ENCODE data around the gene SSUH2.
"Not testable (repeated sequence)": the region's sequence is repeated elsewhere in the genome, so short reads cannot be mapped to it uniquely, and the experiment has no call there.

Gene SSUH2, protein sequence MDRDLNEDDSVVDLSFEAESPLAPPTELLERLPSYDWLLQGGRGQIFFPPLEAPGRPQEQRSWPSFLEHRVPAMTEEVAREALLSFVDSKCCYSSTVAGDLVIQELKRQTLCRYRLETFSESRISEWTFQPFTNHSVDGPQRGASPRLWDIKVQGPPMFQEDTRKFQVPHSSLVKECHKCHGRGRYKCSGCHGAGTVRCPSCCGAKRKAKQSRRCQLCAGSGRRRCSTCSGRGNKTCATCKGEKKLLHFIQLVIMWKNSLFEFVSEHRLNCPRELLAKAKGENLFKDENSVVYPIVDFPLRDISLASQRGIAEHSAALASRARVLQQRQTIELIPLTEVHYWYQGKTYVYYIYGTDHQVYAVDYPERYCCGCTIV

DNA sequence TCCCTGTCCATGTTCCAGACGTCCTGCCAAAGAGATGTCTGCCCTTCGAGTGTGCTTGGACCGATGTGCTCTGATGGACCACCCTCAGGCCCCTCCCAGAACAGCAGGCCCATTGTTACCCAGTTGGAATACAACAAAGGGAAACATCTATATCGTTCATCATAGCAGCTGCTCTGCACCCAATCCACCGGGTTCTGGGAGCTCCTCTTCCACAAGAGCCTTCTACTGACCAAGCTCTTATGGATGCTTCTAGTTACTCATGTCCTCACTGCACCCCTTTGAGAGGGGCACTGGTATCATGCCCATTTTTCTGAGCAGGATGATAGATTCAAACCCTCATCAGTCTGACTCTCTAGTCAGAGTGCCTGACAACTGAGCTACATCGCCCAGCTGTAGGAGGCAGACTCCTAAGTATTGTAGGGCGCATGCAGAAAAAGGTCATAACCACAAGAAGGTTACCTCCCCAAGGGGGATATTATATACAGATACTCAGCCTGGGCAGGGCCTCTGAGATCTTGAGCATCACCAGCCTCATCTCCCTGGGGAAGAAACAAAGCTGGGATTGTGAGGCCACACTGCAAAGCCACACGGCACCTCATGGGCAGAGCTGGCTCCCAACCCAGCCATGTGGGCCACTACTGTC is at the start of gene SSUH2:
Gene SSUH2 (minus strand): TSS at position 51 of the 643 bp plus-strand sequence. CDS start 40 bp downstream, at position 11.
- no peaks in the 10 kb centered on the region for H3K4me1 Mint-ChIP-seq
- no peak for DNase-seq (ENCODE audit: low spot score in 2 of 2)
- H3K4me3 Mint-ChIP-seq, result no peak within 1 kb of the TSS
- no peaks in the 10 kb centered on the region for H3K36me3 Mint-ChIP-seq
- no peak for ATAC-seq
- H3K9me3 Mint-ChIP-seq, result no peaks in the 10 kb centered on the region
- no peak within 1 kb of the TSS for H3K27ac Mint-ChIP-seq

DNA sequence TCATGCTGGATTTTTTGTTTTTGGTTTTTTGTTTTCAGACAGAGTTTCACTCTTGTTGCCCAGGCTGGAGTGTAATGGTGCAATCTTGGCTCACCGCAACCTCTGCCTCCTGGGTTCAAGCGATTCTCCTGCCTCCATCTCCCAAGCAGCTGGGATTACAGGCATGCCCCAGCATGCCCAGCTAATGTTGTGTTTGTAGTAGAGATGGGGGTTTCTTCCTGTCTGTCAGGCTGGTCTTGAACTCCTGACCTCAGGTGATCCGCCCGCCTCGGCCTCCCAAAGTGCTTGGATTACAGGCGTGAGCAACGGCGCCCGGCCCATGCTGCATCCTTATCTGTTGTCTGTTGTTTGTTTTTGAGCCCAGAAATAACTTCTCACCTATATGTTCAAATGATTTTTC is 46.7 kb upstream of the SSUH2 start:
- H3K4me1 Mint-ChIP-seq; ATAC-seq; H3K27ac Mint-ChIP-seq; H3K4me3 Mint-ChIP-seq; DNase-seq (ENCODE audit: low spot score in 2 of 2); H3K36me3 Mint-ChIP-seq; H3K9me3 Mint-ChIP-seq: not testable (repeated sequence)

DNA sequence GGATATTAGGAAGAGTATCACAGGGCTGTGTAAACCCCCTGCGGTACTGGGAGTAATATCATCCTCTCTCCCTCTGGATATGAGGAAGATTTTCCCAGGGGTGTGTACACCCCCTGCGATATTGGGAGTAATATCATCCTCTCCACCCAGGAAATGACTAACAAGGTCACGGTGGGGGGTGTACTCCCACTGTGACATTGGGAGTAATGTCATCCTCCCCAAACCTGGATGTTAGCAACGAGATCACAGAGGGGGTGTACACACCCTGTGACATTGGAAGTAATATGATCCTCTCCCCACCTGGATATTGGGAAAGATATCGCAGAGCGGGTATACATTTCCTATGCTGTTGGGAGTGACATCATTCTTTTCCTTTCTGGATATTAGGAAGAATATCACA is 40.4 kb upstream of the SSUH2 start:
- not testable (repeated sequence) for H3K36me3 Mint-ChIP-seq; H3K9me3 Mint-ChIP-seq; DNase-seq (ENCODE audit: low spot score in 2 of 2); H3K27ac Mint-ChIP-seq; H3K4me3 Mint-ChIP-seq; H3K4me1 Mint-ChIP-seq; ATAC-seq

DNA sequence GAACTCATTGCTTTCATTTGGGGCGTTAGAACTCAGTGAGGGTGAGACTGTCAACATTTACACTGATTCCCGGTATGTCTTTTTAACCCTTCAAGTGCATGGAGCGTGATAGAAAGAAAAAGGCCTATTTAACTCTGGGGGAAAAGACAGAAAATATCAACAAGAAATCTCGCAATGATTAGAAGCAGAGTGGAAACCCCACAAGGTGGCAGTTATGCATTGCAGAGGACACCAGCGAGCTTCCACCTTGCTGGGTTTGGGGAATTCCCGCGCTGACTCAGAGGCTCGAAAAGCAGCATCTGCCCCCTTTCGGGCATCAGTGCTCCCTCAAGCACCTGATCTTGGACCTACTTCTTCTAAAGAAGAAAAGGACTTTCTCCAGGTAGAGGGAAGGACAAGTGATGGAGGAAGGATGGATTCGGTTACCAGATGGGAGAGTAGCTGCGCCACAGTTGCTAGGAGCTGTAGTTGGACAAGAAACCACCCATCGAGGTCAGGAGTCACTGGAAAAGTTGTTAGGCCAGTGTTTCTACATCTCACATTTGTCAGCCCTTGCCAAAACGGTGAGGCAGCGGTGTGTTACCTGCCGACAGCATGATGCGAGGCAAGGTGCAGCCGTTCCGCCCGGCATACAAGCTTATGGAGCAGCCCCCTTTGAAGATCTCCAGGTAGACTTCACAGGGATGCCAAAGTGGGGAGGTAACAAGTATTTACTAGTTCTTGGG is 38.4 kb upstream of the SSUH2 start:
- not testable (repeated sequence) for H3K4me1 Mint-ChIP-seq; H3K9me3 Mint-ChIP-seq; H3K36me3 Mint-ChIP-seq; H3K27ac Mint-ChIP-seq; ATAC-seq; H3K4me3 Mint-ChIP-seq; DNase-seq (ENCODE audit: low spot score in 2 of 2)

DNA sequence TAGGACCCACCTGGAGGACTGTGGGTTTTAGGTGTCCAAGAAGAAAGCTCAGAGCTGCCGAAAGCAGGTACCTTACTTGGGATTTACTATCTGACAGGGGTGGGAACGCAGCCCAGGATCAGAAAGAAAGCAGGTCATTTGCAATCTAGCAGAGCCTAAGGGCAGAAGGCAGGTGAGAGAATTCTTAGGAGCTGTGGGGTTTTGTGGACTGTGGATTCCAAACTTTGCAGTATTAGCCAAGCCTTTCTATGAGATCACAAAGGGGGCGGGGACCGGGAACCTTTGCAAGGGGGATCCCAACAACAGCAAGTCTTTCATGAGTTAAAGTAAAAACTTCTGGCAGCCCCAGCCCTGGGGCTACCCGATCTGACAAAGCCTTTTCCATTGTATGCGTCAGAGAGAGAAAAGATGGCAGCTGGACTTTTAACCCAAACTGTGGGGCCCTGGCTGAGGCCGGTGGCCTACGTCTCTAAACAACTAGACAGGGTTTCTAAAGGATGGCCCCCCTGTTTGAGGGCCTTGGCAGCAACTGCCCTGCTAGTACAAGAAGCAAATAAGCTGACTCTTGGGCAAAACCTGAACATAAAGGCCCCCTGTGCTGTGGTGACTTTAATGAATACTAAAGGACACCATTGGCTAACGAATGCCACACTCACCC is 37.4 kb upstream of the SSUH2 start:
- ATAC-seq; DNase-seq (ENCODE audit: low spot score in 2 of 2); H3K36me3 Mint-ChIP-seq; H3K9me3 Mint-ChIP-seq; H3K27ac Mint-ChIP-seq; H3K4me1 Mint-ChIP-seq; H3K4me3 Mint-ChIP-seq: not testable (repeated sequence)

DNA sequence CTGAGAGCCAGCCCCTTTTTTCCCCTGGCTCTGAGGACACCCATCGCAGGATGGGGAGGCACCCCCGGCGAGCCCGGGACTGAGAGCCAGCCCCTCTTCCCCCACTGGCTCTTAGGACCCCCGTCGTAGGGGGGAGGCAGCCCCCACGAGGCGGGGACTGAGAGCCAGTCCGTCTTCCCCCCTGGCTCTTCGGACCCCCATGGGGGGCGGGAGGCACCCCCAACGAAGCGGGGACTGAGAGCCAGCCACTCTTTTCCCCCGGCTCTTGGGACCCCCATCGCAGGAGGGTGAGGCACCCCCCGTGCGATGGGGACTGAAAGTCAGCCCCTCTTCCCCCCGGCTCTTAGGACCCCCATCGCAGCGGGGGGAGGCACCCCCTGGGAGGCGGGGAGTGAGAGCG is 36.8 kb upstream of the SSUH2 start:
- Mint-ChIP-seq H3K9me3 (no peaks in the 10 kb centered on the region), H3K4me1 (no peaks in the 10 kb centered on the region), H3K4me3 (no peak overlapping the region), H3K27ac (no peak overlapping the region), H3K36me3 (no peaks in the 10 kb centered on the region)
- DNase-seq (ENCODE audit: low spot score in 2 of 2) (no peak), ATAC-seq (no peak)

DNA sequence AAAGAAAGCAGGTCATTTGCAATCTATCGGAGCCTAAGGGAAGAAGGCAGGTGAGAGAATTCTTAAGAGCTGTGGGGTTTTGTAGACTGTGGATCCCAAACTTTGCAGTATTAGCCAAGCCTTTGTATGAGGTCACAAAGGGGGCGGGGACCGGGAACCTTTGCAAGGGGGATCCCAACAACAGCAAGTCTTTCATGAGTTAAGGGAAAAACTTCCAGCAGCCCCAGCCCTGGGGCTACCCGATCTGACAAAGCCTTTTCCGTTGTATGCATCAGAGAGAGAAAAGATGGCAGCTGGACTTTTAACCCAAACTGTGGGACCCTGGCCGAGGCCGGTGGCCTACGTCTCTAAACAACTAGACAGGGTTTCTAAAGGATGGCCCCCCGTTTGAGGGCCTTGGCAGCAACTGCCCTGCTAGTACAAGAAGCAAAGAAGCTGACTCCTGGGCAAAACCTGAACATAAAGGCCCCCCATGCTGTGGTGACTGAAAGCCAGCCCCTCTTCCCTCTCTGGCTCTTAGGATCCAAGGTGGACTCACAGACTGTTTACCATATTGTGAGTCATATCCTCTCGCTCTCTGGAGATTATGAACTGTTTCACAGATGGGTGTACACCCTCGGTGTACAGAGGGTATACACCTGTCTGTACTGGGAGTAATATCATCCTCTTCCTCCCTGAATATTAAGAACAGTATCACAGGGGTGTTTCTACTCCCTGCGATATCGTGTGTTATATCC is 35.4 kb upstream of the SSUH2 start:
- ATAC-seq; H3K9me3 Mint-ChIP-seq; H3K27ac Mint-ChIP-seq; DNase-seq (ENCODE audit: low spot score in 2 of 2); H3K36me3 Mint-ChIP-seq; H3K4me3 Mint-ChIP-seq; H3K4me1 Mint-ChIP-seq: not testable (repeated sequence)

DNA sequence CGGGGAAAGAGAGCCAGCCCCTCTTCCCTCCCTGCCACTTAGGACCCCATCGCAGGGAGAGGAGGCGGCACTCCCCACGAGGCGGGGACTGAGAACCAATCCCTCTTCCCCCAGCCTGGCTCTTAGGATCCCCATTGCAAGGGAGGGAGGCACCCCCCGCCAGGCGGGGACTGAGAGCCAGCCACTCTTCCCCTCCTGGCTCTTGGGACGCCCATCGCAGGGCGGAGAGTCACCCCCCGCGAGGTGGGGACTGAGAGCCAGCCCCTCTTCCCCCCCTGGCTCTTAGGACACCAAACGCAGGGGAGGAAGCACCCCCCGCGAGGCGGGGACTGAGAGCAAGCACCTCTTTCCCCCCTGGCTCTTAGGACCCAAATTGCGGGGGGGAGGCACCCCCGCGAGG is 34.2 kb upstream of the SSUH2 start:
- DNase-seq (ENCODE audit: low spot score in 2 of 2), result no peak
- no peaks in the 10 kb centered on the region for H3K36me3 Mint-ChIP-seq
- H3K4me3 Mint-ChIP-seq, result no peak overlapping the region
- no peaks in the 10 kb centered on the region for H3K9me3 Mint-ChIP-seq
- H3K4me1 Mint-ChIP-seq, result no peaks in the 10 kb centered on the region
- no peak for ATAC-seq
- H3K27ac Mint-ChIP-seq, result no peak overlapping the region

DNA sequence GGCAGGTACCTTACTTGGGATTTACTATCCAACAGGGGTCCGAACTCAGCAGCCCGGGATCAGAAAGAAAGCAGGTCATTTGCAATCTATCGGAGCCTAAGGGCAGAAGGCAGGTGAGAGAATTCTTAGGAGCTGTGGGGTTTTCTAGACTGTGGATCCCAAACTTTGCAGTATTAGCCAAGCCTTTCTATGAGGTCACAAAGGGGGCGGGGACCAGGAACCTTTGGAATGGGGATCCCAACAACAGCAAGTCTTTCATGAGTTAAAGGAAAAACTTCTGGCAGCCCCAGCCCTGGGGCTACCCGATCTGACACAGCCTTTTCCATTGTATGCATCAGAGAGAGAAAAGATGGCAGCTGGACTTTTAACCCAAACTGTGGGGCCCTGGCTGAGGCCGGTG is 32.7 kb upstream of the SSUH2 start:
- not testable (repeated sequence) for H3K36me3 Mint-ChIP-seq; H3K27ac Mint-ChIP-seq; ATAC-seq; H3K4me1 Mint-ChIP-seq; H3K9me3 Mint-ChIP-seq; DNase-seq (ENCODE audit: low spot score in 2 of 2); H3K4me3 Mint-ChIP-seq

DNA sequence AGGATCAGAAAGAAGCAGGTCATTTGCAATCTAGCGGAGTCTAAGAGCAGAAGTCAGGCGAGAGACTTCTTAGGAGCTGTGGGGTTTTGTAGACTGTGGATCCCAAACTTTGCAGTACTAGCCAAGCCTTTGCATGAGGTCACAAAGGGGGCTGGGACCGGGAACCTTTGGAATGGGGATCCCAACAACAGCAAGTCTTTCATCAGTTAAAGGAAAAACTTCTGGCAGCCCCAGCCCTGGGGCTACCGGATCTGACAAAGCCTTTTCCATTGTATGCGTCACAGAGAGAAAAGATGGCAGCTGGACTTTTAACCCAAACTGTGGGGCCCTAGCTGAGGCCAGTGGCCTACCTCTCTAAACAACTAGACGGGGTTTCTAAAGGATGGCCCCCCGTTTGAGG is 31.0 kb upstream of the SSUH2 start:
- H3K27ac Mint-ChIP-seq; H3K9me3 Mint-ChIP-seq; H3K4me1 Mint-ChIP-seq; H3K4me3 Mint-ChIP-seq; H3K36me3 Mint-ChIP-seq; DNase-seq (ENCODE audit: low spot score in 2 of 2); ATAC-seq: not testable (repeated sequence)

DNA sequence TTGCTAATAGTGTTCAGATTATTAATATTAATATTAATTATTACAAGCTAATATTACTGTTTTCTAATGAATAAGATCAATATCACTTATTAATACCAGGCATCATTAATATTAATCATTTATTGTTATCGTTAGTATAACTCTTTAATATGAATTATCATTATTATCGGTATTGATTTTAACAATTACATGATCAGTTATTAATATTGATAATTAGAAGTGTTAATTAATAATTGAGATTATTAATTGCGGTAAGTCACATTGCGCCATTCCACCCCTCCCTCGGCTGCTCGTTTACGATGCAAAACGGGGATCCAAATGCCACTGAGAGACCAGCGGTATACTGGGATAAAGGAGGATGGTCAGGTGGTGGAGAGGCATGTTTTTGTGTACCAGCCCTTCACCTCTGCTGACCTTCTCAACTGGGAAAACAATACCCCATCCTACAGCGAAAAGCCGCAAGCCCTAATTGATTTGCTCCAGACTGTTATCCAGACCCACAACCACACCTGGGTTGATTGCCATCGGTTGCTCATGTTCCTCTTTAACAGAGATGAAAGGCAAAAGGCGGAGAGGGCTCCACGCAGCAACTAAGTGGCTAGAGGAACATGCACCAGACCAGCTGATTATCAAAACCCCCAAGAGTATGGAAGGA is 28.6 kb upstream of the SSUH2 start:
- no peak for DNase-seq (ENCODE audit: low spot score in 2 of 2)
- H3K27ac Mint-ChIP-seq, result no peak overlapping the region
- H3K4me1 Mint-ChIP-seq, result no peaks in the 10 kb centered on the region
- no peak for ATAC-seq
- no peak overlapping the region for H3K4me3 Mint-ChIP-seq
- no peaks in the 10 kb centered on the region for H3K9me3 Mint-ChIP-seq
- H3K36me3 Mint-ChIP-seq, result no peaks in the 10 kb centered on the region

DNA sequence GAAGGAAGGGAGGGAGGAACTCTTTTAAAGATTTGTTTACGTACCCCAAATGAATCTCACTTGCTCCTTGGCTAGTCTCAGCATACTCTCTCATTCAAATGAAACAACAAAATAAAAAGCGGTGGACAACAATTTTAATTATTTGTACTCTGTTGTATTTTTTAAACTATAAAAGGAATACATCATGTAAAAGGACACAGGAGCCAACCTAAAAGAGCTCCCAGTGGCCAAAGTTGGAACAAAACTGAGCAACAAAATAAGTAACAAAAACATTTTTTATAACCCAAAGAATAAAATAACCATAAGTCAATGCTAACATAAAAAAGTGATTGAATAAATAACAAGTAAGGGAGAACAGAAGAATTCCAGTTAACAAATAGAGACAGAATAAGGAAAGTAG is 24.4 kb upstream of the SSUH2 start:
- Mint-ChIP-seq H3K4me3 (no peak overlapping the region), H3K36me3 (no peaks in the 10 kb centered on the region), H3K4me1 (no peaks in the 10 kb centered on the region), H3K27ac (no peak overlapping the region), H3K9me3 (no peaks in the 10 kb centered on the region)
- ATAC-seq (no peak), DNase-seq (ENCODE audit: low spot score in 2 of 2) (no peak)

DNA sequence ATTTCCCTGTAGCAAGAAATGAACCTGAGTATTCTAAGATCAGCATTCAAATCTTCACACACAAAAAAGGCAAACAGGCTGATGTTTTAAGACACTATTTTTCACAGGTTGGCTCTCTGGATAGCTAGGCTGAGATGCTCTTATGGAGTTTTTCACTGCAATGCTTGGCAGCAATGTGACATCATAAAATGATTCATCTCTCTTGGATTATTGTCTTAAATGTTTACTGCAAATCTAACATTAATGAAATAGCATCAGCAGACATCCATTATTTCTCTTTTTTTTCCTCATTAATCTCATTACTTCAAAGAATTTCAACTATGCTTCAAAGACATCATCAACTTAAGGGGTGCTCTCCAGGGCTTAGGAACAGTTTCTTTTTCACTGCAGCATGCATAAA is 23.6 kb upstream of the SSUH2 start:
- Mint-ChIP-seq H3K4me1 (no peaks in the 10 kb centered on the region), H3K27ac (no peak overlapping the region), H3K36me3 (no peaks in the 10 kb centered on the region), H3K4me3 (no peak overlapping the region), H3K9me3 (no peaks in the 10 kb centered on the region)
- ATAC-seq (no peak), DNase-seq (ENCODE audit: low spot score in 2 of 2) (no peak)

DNA sequence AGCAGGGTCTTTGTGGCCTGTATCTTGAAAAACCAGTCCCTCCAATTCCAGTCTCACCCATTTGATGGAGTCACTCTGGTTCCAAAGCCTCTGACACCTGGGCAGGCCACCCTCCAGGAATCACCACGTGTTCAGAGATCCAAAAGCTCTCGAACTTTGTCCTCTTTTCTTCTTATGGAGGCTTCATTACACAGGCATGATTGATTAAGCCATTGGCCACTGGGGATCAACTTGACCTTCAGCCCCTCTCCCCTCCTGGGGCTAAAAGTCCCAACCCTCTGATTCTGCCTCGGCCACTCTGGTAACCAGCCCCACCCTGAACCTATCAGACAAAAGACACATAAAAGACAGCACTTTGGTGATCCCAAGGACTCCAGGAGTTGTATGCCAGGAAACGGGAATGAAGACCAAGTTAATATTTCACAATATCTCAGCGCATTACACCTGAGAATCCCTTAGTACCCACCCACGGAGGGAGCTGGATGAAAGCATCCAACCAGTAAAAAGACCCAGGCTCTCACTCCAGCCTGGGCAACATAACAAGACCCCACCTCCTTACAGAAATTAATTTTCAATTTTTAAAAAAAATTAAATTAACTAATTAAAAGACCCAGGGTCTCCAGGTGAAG is 23.0 kb upstream of the SSUH2 start:
- no peak for ATAC-seq
- no peaks in the 10 kb centered on the region for H3K9me3 Mint-ChIP-seq
- H3K36me3 Mint-ChIP-seq, result no peaks in the 10 kb centered on the region
- no peak for DNase-seq (ENCODE audit: low spot score in 2 of 2)
- no peak overlapping the region for H3K27ac Mint-ChIP-seq
- H3K4me1 Mint-ChIP-seq, result no peaks in the 10 kb centered on the region
- no peak overlapping the region for H3K4me3 Mint-ChIP-seq
